Trophoblast cell (in vitro differentiated cells and primary cell): ENCODE data around the gene DDOST.

Source experiments
- DNase-seq, 2 donors: peaks; one replicate each; pipeline ENCODE4 v3.0.0-alpha.2; 2016
- H2AFZ ChIP-seq: 2 replicates; pipeline ENCODE4 v1.6.1; 2013; ENCODE audit warnings: low read length, moderate library complexity, mild to moderate bottlenecking; ENCODE audit not compliant: insufficient read depth, poor library complexity
- H2AK5ac ChIP-seq: 2 replicates; pipeline ENCODE4 v1.6.1; 2013; ENCODE audit warnings: mild to moderate bottlenecking, low read length
- H2BK120ac ChIP-seq: 2 replicates; pipeline ENCODE4 v1.6.1; 2013; ENCODE audit warnings: low read length, mild to moderate bottlenecking, moderate library complexity; ENCODE audit not compliant: insufficient read depth, poor library complexity
- H2BK12ac ChIP-seq: 2 replicates; pipeline ENCODE4 v1.6.1; 2013; ENCODE audit warnings: mild to moderate bottlenecking, low read length, moderate library complexity
- H2BK5ac ChIP-seq: 2 replicates; pipeline ENCODE4 v1.6.1; 2013; ENCODE audit warnings: low read length, low read depth, moderate library complexity, mild to moderate bottlenecking; ENCODE audit not compliant: poor library complexity
- H3K14ac ChIP-seq: 2 replicates; pipeline ENCODE4 v1.6.1; 2013; ENCODE audit warnings: mild to moderate bottlenecking, low read length
- H3K18ac ChIP-seq: 2 replicates; pipeline ENCODE4 v1.6.1; 2013; ENCODE audit warnings: mild to moderate bottlenecking, low read length
- H3K23ac ChIP-seq: 2 replicates; pipeline ENCODE4 v1.6.1; 2013; ENCODE audit warnings: low read length
- H3K27ac ChIP-seq: 2 replicates; pipeline ENCODE4 v1.5.1; 2013; ENCODE audit warnings: low read depth, mild to moderate bottlenecking, inconsistent platforms, low read length, moderate library complexity
- H3K27me3 ChIP-seq: 2 replicates; pipeline ENCODE4 v1.6.1; 2013; ENCODE audit warnings: inconsistent platforms, mild to moderate bottlenecking, low read length, moderate library complexity; ENCODE audit not compliant: insufficient read depth
- H3K36me3 ChIP-seq, 2 experiments: 1 replicate in 1 of 2; 2 replicates in 1 of 2; pipeline ENCODE4 v1.6.1; 2013; ENCODE audit warnings: low read length in 2 of 2, mild to moderate bottlenecking in 2 of 2, moderate library complexity in 1 of 2; ENCODE audit not compliant: insufficient read depth in 2 of 2, control insufficient read depth in 1 of 2
- H3K4ac ChIP-seq: 2 replicates; pipeline ENCODE4 v1.6.1; 2013; ENCODE audit warnings: low read depth, mild to moderate bottlenecking, low read length, moderate library complexity
- H3K4me1 ChIP-seq, 2 experiments: 1 replicate in 1 of 2; 2 replicates in 1 of 2; pipeline ENCODE4 v1.6.1; 2013; ENCODE audit warnings: low read length in 2 of 2, mild to moderate bottlenecking in 2 of 2, moderate library complexity in 1 of 2; ENCODE audit not compliant: insufficient read depth in 2 of 2, control insufficient read depth in 1 of 2
- H3K4me2 ChIP-seq: 2 replicates; pipeline ENCODE4 v1.6.1; 2013; ENCODE audit warnings: inconsistent platforms, mild to moderate bottlenecking, low read length, moderate library complexity
- H3K4me3 ChIP-seq: 2 replicates; pipeline ENCODE4 v1.5.1; 2013; ENCODE audit warnings: mild to moderate bottlenecking, low read depth, low read length, inconsistent platforms
- H3K79me1 ChIP-seq: one replicate; pipeline ENCODE4 v1.6.1; 2013; ENCODE audit warnings: low read length
- H3K79me2 ChIP-seq: 2 replicates; pipeline ENCODE4 v1.6.1; 2013; ENCODE audit warnings: low read length, mild to moderate bottlenecking; ENCODE audit not compliant: control insufficient read depth, insufficient read depth, poor library complexity
- H3K9ac ChIP-seq: 2 replicates; pipeline ENCODE4 v1.6.1; 2013; ENCODE audit warnings: mild to moderate bottlenecking, low read length
- H3K9me3 ChIP-seq: 2 replicates; pipeline ENCODE4 v1.6.1; 2013; ENCODE audit warnings: low read depth, mild to moderate bottlenecking, control low read depth, inconsistent platforms, low read length; ENCODE audit not compliant: insufficient read depth
- H4K12ac ChIP-seq: 2 replicates; pipeline ENCODE4 v1.6.1; 2013; ENCODE audit warnings: low read depth, mild to moderate bottlenecking, low read length, moderate library complexity
- H4K8ac ChIP-seq: 2 replicates; pipeline ENCODE4 v1.6.1; 2013; ENCODE audit warnings: low read depth, mild to moderate bottlenecking, low read length, moderate library complexity
- H4K91ac ChIP-seq: one replicate; pipeline ENCODE4 v1.6.1; 2013; ENCODE audit warnings: low read depth, mild to moderate bottlenecking, low read length, moderate library complexity
- WGBS: extraction: QIAGEN DNeasy Blood & Tissue Kit; methylation state at CpG from one replicate; pipeline ENCODE4 v1.1.7; 2013; ENCODE audit warnings: missing lambda C conversion rate; ENCODE audit not compliant: insufficient read length, insufficient coverage; ENCODE audit errors: extremely low coverage; 5-methylcytosine and 5-hydroxymethylcytosine counted together

The DDOST gene

DNA sequence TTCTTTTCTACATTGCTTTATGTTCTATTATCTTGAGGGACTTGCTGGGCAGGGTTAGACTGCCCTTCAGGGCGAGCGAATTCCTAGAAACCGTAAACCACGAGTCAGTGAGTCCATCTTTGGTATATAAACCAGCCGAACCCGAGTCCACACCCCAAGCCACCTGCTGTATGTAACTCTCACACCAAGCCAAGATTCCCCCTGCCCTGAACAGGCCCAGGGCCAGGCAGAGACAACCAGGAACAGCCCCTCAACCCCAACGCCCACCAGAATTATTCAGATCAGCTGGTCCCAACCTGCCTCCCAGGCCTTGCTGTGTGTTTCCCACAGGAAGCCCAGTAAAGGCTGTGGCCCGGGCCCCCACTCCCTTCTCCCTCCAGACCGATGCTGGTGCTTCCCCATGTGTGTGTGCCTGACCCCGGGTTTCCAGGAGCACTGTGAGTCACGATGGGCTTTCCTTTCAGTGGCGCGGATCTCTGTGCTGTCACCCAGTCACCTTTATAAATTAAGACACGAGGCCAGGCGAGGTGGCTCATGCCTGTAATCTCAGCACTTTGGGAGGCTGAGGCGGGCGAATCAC lies 39.6 kb upstream of the DDOST start:
- Histone ChIP-seq H2BK120ac (peak overlapping the region; percentile 57), H3K27ac (no peak overlapping the region), H3K14ac (no peak overlapping the region), H3K27me3 (no peaks in the 10 kb centered on the region), H3K18ac (no peak overlapping the region), H4K91ac (peak overlapping the region; percentile 33), H3K36me3 (no peaks in the 10 kb centered on the region), H3K4me3 (no peak overlapping the region), H3K9ac (no peak overlapping the region), H4K12ac (no peak overlapping the region), H3K79me2 (no peaks in the 10 kb centered on the region), H3K79me1 (peaks cover 13% of the 10 kb centered on the region), H3K4me2 (no peak overlapping the region), H3K4ac (no peak overlapping the region), H2BK5ac (no peak overlapping the region), H4K8ac (no peak overlapping the region), H2AFZ (no peak overlapping the region), H2BK12ac (peak overlapping the region; percentile 42), H2AK5ac (no peak overlapping the region), H3K23ac (no peak overlapping the region), H3K4me1 (peaks cover 24 to 27% of the 10 kb centered on the region in 2 experiments), H3K9me3 (no peaks in the 10 kb centered on the region)
- WGBS, result no CpG with 5 or more reads among the region's 17 CpGs
- DNase-seq, result no peak

DNA sequence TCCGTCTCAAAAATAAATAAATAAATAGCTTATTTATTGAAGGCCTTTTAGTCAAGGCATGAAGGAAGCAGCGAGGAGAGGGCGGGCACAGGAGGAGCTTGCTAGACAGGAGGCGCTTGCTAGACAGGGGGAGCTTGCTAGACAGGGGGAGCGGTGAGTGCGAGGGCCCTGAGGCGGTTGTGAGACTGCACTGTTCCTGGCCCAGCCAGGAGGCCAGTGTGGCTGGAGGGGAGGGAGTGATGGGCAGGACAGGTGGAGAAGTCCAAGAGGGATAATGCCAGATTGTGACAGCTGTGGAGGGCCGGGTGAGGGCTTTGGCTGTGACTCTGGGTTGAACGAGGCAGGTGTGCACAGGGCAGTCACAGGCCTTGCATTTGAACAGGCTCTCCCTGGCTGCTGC lies 38.4 kb upstream of the DDOST start:
- H3K4me1 ChIP-seq, result peaks cover 24 to 27% of the 10 kb centered on the region in 2 experiments
- no peak overlapping the region for H2BK120ac ChIP-seq
- H3K79me1 ChIP-seq, result peaks cover 13% of the 10 kb centered on the region
- no peaks in the 10 kb centered on the region for H3K36me3 ChIP-seq
- no peak overlapping the region for H3K18ac ChIP-seq
- H4K91ac ChIP-seq, result no peak overlapping the region
- no peak overlapping the region for H3K4me3 ChIP-seq
- no peaks in the 10 kb centered on the region for H3K9me3 ChIP-seq
- no peak overlapping the region for H4K12ac ChIP-seq
- H2BK5ac ChIP-seq, result no peak overlapping the region
- no peak overlapping the region for H2AFZ ChIP-seq
- no peak overlapping the region for H3K27ac ChIP-seq
- H3K4ac ChIP-seq, result no peak overlapping the region
- no peak overlapping the region for H2BK12ac ChIP-seq
- H3K23ac ChIP-seq, result no peak overlapping the region
- H3K4me2 ChIP-seq, result no peak overlapping the region
- H3K27me3 ChIP-seq, result no peaks in the 10 kb centered on the region
- no peaks in the 10 kb centered on the region for H3K79me2 ChIP-seq
- no peak overlapping the region for H4K8ac ChIP-seq
- H3K9ac ChIP-seq, result no peak overlapping the region
- WGBS, result no CpG with 5 or more reads among the region's 9 CpGs
- H3K14ac ChIP-seq, result no peak overlapping the region
- DNase-seq, result peak; percentile 10 to 49
- H2AK5ac ChIP-seq, result no peak overlapping the region

DNA sequence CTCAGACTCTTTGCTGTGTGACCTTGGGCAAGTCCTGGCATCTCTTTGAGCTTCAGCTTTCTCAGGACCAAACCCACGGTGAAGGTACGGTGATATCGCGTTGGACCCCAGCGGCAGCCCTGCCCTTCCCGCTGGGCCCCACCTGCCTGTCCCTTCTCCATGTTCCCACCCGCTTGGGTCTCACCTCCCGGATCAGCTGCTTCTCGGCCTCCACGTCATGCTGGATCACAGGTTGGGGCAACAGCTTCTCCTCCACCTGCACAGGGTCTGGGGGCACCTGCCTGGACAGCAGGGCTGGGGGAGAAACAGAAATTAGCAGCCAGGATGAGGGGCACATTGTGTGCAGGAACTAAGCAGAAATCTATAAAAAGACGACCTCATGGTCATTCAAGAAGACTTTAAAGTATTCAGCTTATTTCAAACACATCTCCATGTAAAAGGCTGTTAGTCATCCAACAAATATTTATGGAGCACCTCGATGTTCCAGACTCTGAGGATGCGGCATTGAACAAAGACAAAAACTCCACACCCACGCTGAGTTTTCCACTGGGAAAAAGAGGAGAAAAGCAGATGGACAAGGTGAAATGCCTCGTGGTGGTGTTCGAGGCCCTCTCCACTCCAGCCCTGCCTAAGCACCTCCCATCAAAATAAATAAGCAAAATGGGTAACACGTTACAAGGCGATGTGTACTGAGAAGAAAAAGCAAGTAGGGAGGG lies 37.2 kb upstream of the DDOST start:
- Histone ChIP-seq H3K4ac (no peak overlapping the region), H3K27me3 (no peaks in the 10 kb centered on the region), H3K9me3 (no peaks in the 10 kb centered on the region), H4K91ac (peak overlapping the region; percentile 44), H2AK5ac (no peak overlapping the region), H3K79me2 (no peaks in the 10 kb centered on the region), H3K4me3 (no peak overlapping the region), H3K4me2 (peak overlapping the region; percentile 4), H2BK120ac (peak overlapping the region; percentile 21), H3K27ac (peak overlapping the region; percentile 28), H3K4me1 (peaks cover 24 to 27% of the 10 kb centered on the region in 2 experiments), H3K79me1 (peaks cover 13% of the 10 kb centered on the region), H2BK12ac (peak overlapping the region; percentile 42), H3K23ac (no peak overlapping the region), H3K18ac (peak overlapping the region; percentile 0), H2AFZ (no peak overlapping the region), H4K12ac (no peak overlapping the region), H3K14ac (peak overlapping the region; percentile 4), H3K36me3 (no peaks in the 10 kb centered on the region), H4K8ac (no peak overlapping the region), H2BK5ac (no peak overlapping the region), H3K9ac (no peak overlapping the region)
- WGBS, result no CpG with 5 or more reads among the region's 18 CpGs
- peak in 1 of 2 donors; percentile 51 for DNase-seq

DNA sequence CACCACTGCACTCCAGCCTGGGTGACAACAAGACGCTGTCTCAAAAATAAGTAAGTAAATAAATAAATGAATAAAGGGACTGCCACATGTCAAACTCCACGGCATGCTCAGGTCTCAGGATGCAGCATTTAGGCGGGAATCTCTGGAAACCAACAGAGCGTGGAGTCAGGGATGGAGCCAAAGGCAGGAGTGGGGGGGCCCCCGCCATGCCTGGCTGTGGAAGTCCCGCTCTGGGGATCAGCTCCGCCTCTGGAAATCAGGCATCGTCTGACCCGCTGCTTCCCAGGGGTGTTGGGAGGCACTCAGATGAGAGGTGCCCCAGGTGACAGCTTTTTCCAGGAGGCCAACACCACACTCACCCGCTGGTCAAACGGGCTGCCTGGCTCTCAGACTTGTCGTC lies 36.4 kb upstream of the DDOST start:
- Histone ChIP-seq H3K79me1 (peaks cover 13% of the 10 kb centered on the region), H2BK12ac (peak overlapping the region; percentile 53), H3K4me2 (no peak overlapping the region), H2BK5ac (no peak overlapping the region), H3K23ac (no peak overlapping the region), H2AFZ (no peak overlapping the region), H3K14ac (peak overlapping the region; percentile 4), H3K4me1 (peaks cover 24 to 27% of the 10 kb centered on the region in 2 experiments), H3K9ac (no peak overlapping the region), H4K12ac (no peak overlapping the region), H3K27ac (no peak overlapping the region), H4K91ac (peak overlapping the region; percentile 33), H2AK5ac (peak overlapping the region; percentile 26), H3K36me3 (no peaks in the 10 kb centered on the region), H3K18ac (no peak overlapping the region), H3K9me3 (no peaks in the 10 kb centered on the region), H4K8ac (no peak overlapping the region), H3K79me2 (no peaks in the 10 kb centered on the region), H3K4ac (no peak overlapping the region), H3K4me3 (no peak overlapping the region), H2BK120ac (peak overlapping the region; percentile 28), H3K27me3 (no peaks in the 10 kb centered on the region)
- no CpG with 5 or more reads among the region's 12 CpGs for WGBS
- DNase-seq, result no peak
